Ascending aorta (tissue), 2 donors: Measurements from ENCODE around the gene REPIN1. TPM values are rescaled to one million over a fixed set of nuclear protein-coding genes. Genes with fewer than 3 reads are reported as not detected.

ENCODE experiments used
- DNase-seq, 2 donors: peaks; one replicate each; pipeline ENCODE4 v3.0.0-alpha.2; 2019; ENCODE audit warnings: low spot score in 2 of 2
- H3K27ac ChIP-seq, 2 donors: fragments of 200-600 bp; sonication (generic); one replicate each; pipeline ENCODE4 v1.5.1; 2016 to 2017; ENCODE audit warnings: mild to moderate bottlenecking in 1 of 2
- H3K27me3 ChIP-seq: fragments of 200-600 bp; sonication (generic); one replicate; pipeline ENCODE4 v1.5.1; 2017
- H3K36me3 ChIP-seq, 2 donors: fragments of 200-600 bp; sonication (generic); one replicate each; pipeline ENCODE4 v1.5.1; 2016
- H3K4me1 ChIP-seq, 2 donors: fragments of 200-600 bp; sonication (generic); one replicate each; pipeline ENCODE4 v1.5.1; 2016 to 2017; ENCODE audit warnings: mild to moderate bottlenecking in 1 of 2
- H3K4me3 ChIP-seq, 2 donors: fragments of 200-600 bp; sonication (generic); one replicate each; pipeline ENCODE4 v1.5.1; 2016 to 2017; ENCODE audit warnings: mild to moderate bottlenecking in 1 of 2
- H3K9me3 ChIP-seq, 2 donors: fragments of 200-600 bp; sonication (generic); one replicate each; pipeline ENCODE4 v1.5.1; 2016
- CTCF ChIP-seq, 3 experiments: fragments of 200-600 bp in 2 of 3; fragments of 450-650 bp in 1 of 3; sonication (generic) in 2 of 3; IDR thresholded peaks; one replicate each; pipeline ENCODE4 v1.5.1; 2016 to 2019; ENCODE audit warnings: antibody characterized with exemption in 3 of 3, mild to moderate bottlenecking in 1 of 3, moderate library complexity in 1 of 3
- intact Hi-C: fragments of 100-400 bp; cut with DNase I; formaldehyde crosslinking; loops from one replicate; pipeline ENCODE4 v1.15.1; 2023
- total RNA-seq: library from RNA; depleted of rRNA; stranded (reverse); fragments of >200 nt; gene quantifications from one replicate; pipeline ENCODE4 v1.1.0, GENCODE V29; 2016

Gene REPIN1
- total RNA-seq, 1 donor from 2014 or later: 123 TPM

- Histone ChIP-seq H3K36me3 (no peaks in the 10 kb centered on the region), H3K4me1 (no peaks in the 10 kb centered on the region), H3K9me3 (no peaks in the 10 kb centered on the region), H3K27me3 (no peaks in the 10 kb centered on the region), H3K27ac (no peak overlapping the region), H3K4me3 (no peak overlapping the region)
- intact Hi-C loops: no loop called here
- no peak for TF ChIP-seq CTCF (IDR thresholded peaks at IDR 0.05)
- DNase-seq: no peak
Observed at GRCh38 chr7:150363370-150363769, 5.3 kb upstream of the REPIN1 start.

GRCh38 chr7:150363872-150364271, 4.8 kb upstream of the REPIN1 start:
- Histone ChIP-seq H3K4me3 (no peak overlapping the region), H3K4me1 (no peaks in the 10 kb centered on the region), H3K36me3 (no peaks in the 10 kb centered on the region), H3K9me3 (no peaks in the 10 kb centered on the region), H3K27ac (no peak overlapping the region), H3K27me3 (no peaks in the 10 kb centered on the region)
- intact Hi-C loops: no loop called here
- no peak for DNase-seq
- no peak for TF ChIP-seq CTCF (IDR thresholded peaks at IDR 0.05)

GRCh38 chr7:150365194-150365593, 3.4 kb upstream of the REPIN1 start:
- no peak for TF ChIP-seq CTCF (IDR thresholded peaks at IDR 0.05)
- Histone ChIP-seq H3K27ac (no peak overlapping the region), H3K4me3 (no peak overlapping the region), H3K36me3 (peaks cover 0 to 1% of the 10 kb centered on the region in 2 donors), H3K9me3 (no peaks in the 10 kb centered on the region), H3K27me3 (no peaks in the 10 kb centered on the region), H3K4me1 (peaks cover 7% of the 10 kb centered on the region in 2 donors)
- no peak for DNase-seq
- intact Hi-C loops: loop anchor here (5.0 kb wide), 1 partner anchor 743 kb away; no protein-coding TSS in a partner anchor

GRCh38 chr7:150365673-150366398, 2.8 kb upstream of the REPIN1 start:
- Histone ChIP-seq H3K4me1 (peaks cover 8 to 11% of the 10 kb centered on the region in 2 donors), H3K27me3 (no peaks in the 10 kb centered on the region), H3K36me3 (peaks cover 2 to 8% of the 10 kb centered on the region in 2 donors), H3K4me3 (no peak overlapping the region), H3K9me3 (no peaks in the 10 kb centered on the region), H3K27ac (no peak overlapping the region)
- no peak for DNase-seq
- TF ChIP-seq CTCF (IDR thresholded peaks at IDR 0.05): no peak
- intact Hi-C loops: loop anchor here (5.0 kb wide), 1 partner anchor 744 kb away; no protein-coding TSS in a partner anchor

GRCh38 chr7:150367677-150368095, 936 bp upstream of the REPIN1 start:
- intact Hi-C loops: loop anchor here (2.0 to 5.0 kb wide), 3 partner anchors 27 to 745 kb away; partner anchors contain the start of gene RARRES2
- no peaks in the 10 kb centered on the region for H3K27me3 ChIP-seq
- TF ChIP-seq CTCF (IDR thresholded peaks at IDR 0.05): no peak
- H3K9me3 ChIP-seq: no peaks in the 10 kb centered on the region
- DNase-seq: no peak
- H3K4me1 ChIP-seq: peaks cover 8 to 11% of the 10 kb centered on the region in 2 donors
- peak overlapping the region; percentile 90 for H3K27ac ChIP-seq
- peaks cover 20 to 26% of the 10 kb centered on the region in 2 donors for H3K36me3 ChIP-seq
- H3K4me3 ChIP-seq: peak overlapping the region; percentile 96 to 97
